NCI-H2081 (cell line): ENCODE results near the gene RAB44.

ENCODE experiments used
- DNase-seq, 2 experiments: peaks; one replicate each; lab custom pipeline; 2025; lab: John Stamatoyannopoulos, UW

The RAB44 gene

DNA sequence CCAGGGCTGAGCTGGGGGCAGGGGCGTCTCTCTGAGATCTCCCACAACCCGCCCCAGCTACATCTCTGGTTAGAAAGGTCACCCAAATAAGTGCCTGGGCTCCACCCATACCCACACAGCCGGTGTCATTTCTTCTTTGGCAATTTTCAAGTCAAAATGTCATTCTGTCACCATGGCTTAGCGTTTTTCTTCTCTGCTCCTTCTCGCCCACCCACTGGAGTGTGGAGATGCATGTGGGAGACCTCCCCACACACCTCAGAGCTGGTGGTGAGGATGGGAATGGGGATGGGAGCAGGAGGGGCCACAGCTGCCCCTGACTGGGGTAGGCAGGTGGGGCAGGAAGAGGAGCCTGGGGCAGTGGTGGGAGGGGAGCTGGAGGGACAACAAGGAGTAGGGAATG is 78.5 kb downstream of the RAB44 start:
- DNase-seq = no peak

- no peak for DNase-seq
Observed at GRCh38 chr6:36777801-36778200, 80.2 kb downstream of the RAB44 start.

GRCh38 chr6:36779227-36779626 is 81.6 kb downstream of the RAB44 start:
- DNase-seq = no peak

DNA sequence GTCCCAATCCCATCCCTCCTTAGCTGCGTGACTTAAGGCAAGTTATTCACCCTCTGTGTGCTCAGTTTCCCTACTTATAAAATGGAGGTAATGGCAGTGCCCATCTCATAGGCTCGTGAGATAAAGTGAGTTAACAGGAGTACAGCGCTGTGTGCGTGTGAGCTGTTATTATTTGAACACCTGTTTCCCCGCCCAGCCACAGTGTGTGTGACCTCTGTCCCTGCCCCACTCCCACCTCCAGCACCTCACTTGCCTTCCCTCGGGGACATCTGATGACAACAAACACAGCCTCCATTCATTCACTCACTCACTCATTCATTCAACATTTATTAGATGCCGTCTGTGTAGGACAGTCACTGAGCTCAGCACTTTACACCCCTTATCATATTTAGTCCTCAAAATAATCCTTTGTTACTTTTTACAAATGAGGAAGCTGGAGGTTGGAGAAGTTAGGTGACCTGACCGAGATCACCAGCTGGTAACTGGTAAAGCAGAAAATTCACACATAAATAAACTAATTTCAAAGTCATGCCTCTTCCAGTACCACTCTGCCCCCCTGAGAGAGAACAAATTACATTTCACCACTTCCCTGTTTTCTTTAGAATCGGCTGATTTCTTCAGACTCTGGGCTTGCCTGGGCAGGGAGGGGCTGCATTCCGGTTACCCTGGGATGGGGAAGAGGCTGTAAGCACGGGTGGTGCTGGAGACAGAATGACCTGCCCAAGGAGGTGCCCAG is 83.0 kb downstream of the RAB44 start:
- no peak for DNase-seq

DNA sequence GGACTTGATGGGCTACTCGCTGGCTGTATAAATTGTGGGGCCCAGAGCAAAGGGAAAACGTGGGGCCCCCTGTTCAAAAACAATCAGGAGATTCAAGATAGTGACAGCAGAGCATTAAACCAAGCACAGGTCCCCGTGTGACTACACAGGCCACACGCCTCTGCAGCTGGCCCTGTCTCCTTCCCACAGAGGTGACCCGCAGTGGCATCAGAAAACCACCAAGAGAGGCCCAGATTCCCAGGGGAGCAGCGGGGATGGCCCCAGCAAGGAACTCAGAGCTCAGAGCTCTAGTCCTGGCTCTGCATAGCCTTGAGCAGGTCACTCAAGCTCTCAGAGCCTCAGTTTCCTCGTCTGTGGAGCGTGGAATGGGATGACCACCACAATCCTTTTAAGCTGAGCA is 84.0 kb downstream of the RAB44 start:
- no peak for DNase-seq
